ENCODE results near the gene DNAH11. TPM values are rescaled to one million over a fixed set of nuclear protein-coding genes. Genes with fewer than 3 reads are reported as not detected.

The DNAH11 gene
- total and polyA plus RNA-seq, 2 of the 8 experiments (the other 6 are each of a cell fraction or from before 2014, with no cell fraction given), result 1.8 to 4.9 TPM

- H2AK5ac ChIP-seq (ENCODE audit: low read depth, low read length), result no peak overlapping the region
- H3K27ac ChIP-seq (ENCODE audit: low read depth, low read length), result no peak overlapping the region
- H2BK5ac ChIP-seq (ENCODE audit: low read depth, low read length), result no peak overlapping the region
- no peak overlapping the region for H2BK12ac ChIP-seq (ENCODE audit: low read depth, low read length)
- no peak overlapping the region for H4K8ac ChIP-seq (ENCODE audit: extremely low read depth, insufficient read depth, low read length)
- H3K23ac ChIP-seq (ENCODE audit: insufficient read length), result no peak overlapping the region
- no peak overlapping the region for H2BK20ac ChIP-seq (ENCODE audit: low read length)
- H3K4me2 ChIP-seq (ENCODE audit: insufficient read depth in 1 of 2, low read depth in 2 of 2, low read length in 2 of 2), result no peak overlapping the region
- no peaks in the 10 kb centered on the region for H3K27me3 ChIP-seq (replicated peaks in 1 of 4; ENCODE audit: control insufficient read depth in 3 of 4, extremely low read depth in 1 of 4, insufficient read depth in 3 of 4, low read length in 3 of 4)
- CTCF ChIA-PET (ENCODE audit: partially characterized antibody), result no interaction called here
- peaks cover under 1% of the 10 kb centered on the region; the same call in 1 of the 2 replicates for H3K79me1 ChIP-seq (ENCODE audit: low read depth, low read length)
- H3K56ac ChIP-seq (replicated peaks; ENCODE audit: insufficient read length, low read depth, low read length), result no peak overlapping the region
- FAIRE-seq (no peak), DNase-seq (ENCODE audit: low read depth in 1 of 2, low spot score in 2 of 2) (no peak)
- H3K79me2 ChIP-seq (ENCODE audit: control insufficient read depth in 1 of 2, insufficient read depth in 2 of 2, low read length in 2 of 2), result peaks cover 3 to 98% of the 10 kb centered on the region in 2 experiments
- peaks cover 3% of the 10 kb centered on the region in 2 experiments for H4K20me1 ChIP-seq (replicated peaks in 1 of 2; ENCODE audit: control insufficient read depth in 1 of 2, insufficient read depth in 2 of 2, low read length in 2 of 2)
- no peak overlapping the region for H3K9ac ChIP-seq (replicated peaks in 1 of 4; ENCODE audit: extremely low read depth in 1 of 4, low read depth in 3 of 4, low read length in 3 of 4)
- H3K23me2 ChIP-seq (ENCODE audit: low read depth, low read length), result no peaks in the 10 kb centered on the region; the same call in 1 of the 2 replicates
- no peak overlapping the region for H2BK120ac ChIP-seq (replicated peaks; ENCODE audit: low read depth, low read length)
- peaks cover 3 to 5% (median 4%) of the 10 kb centered on the region in 4 experiments; a peak in 4 of 7 replicates for H3K4me1 ChIP-seq (replicated peaks in 1 of 4; ENCODE audit: control insufficient read depth in 3 of 4, insufficient read depth in 4 of 4, low read length in 3 of 4)
- no peak overlapping the region for H3K14ac ChIP-seq (ENCODE audit: insufficient read length)
- no peak overlapping the region for H3K18ac ChIP-seq (ENCODE audit: extremely low read depth, low read length)
- H3K36me3 ChIP-seq (ENCODE audit: control insufficient read depth in 2 of 4, insufficient read depth in 4 of 4, low read length in 3 of 4), result peaks cover 0 to 5% (median 1%) of the 10 kb centered on the region in 4 experiments; a peak in 2 of 8 replicates
- H3K4me3 ChIP-seq (ENCODE audit: extremely low read depth in 1 of 4, insufficient read depth in 2 of 4, low read depth in 3 of 4, low read length in 4 of 4), result no peak overlapping the region
- POLR2A ChIA-PET (ENCODE audit: partially characterized antibody), result interaction anchor here (1.1 kb wide), 1 partner anchor 10 kb away, joined by 3 read pairs; the partner anchor contains the start of gene CDCA7L
- H2BK15ac ChIP-seq (ENCODE audit: low read length), result no peak overlapping the region
- H4K5ac ChIP-seq (ENCODE audit: insufficient read length, low read depth, low read length), result no peak overlapping the region
- no peak overlapping the region for H4K91ac ChIP-seq (replicated peaks; ENCODE audit: insufficient read length, low read length)
- H2AFZ ChIP-seq (ENCODE audit: low read length), result no peak overlapping the region
- no peaks in the 10 kb centered on the region for H3K9me3 ChIP-seq (ENCODE audit: insufficient read depth in 2 of 2, low read depth in 1 of 2, low read length in 1 of 2)
- no peak overlapping the region for H3K4ac ChIP-seq (replicated peaks; ENCODE audit: insufficient read length, low read depth, low read length)
- TF ChIP-seq GABPA (IDR thresholded peaks at IDR 0.05; ENCODE audit: borderline replicate concordance, insufficient read depth, low read length), result no peak
- TF ChIP-seq GTF2F1 (IDR thresholded peaks at IDR 0.05; ENCODE audit: borderline replicate concordance, low read depth, low read length), result no peak
- TF ChIP-seq USF2 (IDR thresholded peaks at IDR 0.05; ENCODE audit: low read length), result no peak
- no peak for TF ChIP-seq BCL11A (IDR thresholded peaks at IDR 0.05; ENCODE audit: low read depth in 2 of 2, low read length in 2 of 2)
These were observed 392.0 kb downstream of the DNAH11 start for GRCh38 chr7:21934808-21935207.
